SIG-M5 (cell line): Measurements from ENCODE around the gene DGCR8.

Source experiments
- DNase-seq: peaks from one replicate; lab custom pipeline; 2025; lab: John Stamatoyannopoulos, UW

Gene DGCR8

GRCh38 chr22:20125201-20126174 is 45.4 kb downstream of the DGCR8 start:
- no peak for DNase-seq

- DNase-seq, result no peak
Measured at GRCh38 chr22:20126284-20127029, 46.4 kb downstream of the DGCR8 start.

GRCh38 chr22:20127318-20127868 is 47.4 kb downstream of the DGCR8 start:
- no peak for DNase-seq

GRCh38 chr22:20127869-20128618 is 48.0 kb downstream of the DGCR8 start:
- DNase-seq, result no peak

GRCh38 chr22:20128619-20128901 is 48.5 kb downstream of the DGCR8 start:
- DNase-seq, result no peak

- no peak for DNase-seq
Measured at GRCh38 chr22:20128902-20129746, 49.1 kb downstream of the DGCR8 start.

DNA sequence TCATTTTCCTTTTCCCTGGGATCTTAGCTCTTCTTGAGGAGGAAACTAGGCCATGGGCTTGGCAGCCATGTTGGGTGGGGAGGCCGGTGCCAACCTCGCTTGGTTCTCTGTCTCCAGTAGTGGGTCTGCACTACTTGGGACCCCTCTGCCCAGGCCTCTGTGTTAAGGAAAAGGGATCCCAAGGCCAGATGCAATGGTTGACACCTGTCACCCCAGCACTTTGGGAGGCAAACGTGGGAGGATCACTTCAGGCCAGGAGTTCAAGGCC is 49.6 kb downstream of the DGCR8 start:
- DNase-seq, result no peak

DNA sequence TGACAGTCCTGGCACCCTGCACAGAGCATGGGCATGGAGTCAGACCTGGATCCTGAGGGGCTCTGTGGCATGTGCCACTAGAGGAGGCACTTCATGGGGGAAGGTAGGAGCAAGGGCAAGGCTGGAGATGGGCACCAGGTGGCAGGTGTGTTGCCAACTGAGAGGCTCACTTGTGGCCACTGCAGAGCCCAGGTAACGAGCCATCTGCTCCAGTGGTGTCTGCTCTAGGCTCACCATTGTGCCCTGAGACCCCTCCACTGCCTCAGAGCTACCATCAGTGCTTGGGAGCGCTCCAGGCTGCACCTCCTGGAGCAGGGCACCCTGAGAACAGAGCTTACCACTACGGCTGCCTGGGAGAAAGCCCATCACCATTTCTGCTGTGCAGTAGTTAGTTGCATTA is 50.3 kb downstream of the DGCR8 start:
- no peak for DNase-seq

GRCh38 chr22:20130731-20131596 is 50.9 kb downstream of the DGCR8 start:
- DNase-seq, result no peak

DNA sequence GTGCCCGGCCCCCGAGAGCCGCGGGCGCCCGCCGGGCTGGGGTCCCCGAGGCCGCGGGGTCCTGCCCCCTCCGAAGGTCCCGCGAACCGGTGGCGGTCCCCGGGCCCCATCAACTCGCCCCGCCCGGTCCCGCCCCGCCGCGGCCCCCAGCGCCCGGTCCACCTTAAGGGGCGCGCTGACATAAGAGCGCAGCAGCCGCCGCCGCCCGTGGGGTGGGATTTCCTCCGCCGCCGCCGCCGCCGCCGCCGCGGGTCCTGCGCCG is 51.5 kb downstream of the DGCR8 start, which contains the start of gene ZDHHC8:
ZDHHC8 (plus strand) TSS at position 208 of the 262 bp plus-strand sequence. CDS start 144 bp downstream, outside the sequence.
- DNase-seq, result no peak

DNA sequence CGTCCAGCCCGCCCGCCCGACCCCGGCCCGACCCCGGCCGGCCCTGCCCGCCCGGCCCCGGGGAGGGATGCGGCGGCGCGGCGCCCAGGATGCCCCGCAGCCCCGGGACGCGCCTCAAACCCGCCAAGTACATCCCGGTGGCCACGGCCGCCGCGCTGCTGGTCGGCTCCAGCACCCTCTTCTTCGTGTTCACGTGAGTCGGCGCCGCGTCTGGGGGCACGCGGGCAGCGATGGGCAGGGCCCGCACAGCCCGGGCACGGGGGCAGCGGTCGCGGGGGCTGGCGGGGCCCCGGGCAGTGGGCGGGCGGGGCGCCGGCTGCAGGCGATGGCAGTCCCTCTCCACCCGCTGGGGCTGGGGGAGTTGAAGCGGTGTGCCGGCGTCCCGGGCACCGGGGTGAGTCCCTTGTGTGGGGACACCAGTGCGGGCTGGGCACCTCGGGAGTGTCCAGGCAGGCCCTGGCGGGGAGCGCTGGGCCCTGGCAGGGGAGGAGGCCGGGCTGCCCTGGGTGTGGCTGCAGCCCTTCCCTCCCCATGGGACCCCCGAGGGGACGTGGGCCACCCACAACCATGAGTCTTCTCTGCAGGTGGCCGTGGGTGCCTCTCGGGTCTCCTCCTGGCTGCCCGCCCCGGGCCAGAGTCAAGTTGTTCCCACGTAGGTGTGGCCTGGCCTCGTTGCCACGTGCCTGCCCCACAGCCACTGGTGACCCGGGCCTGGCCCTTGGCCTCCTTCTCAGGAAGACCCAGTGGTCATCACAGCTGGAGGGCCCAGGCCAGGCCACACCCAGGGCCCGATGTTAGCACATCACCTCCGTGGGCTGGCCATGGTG is 52.0 kb downstream of the DGCR8 start:
- DNase-seq, result no peak

- DNase-seq, result no peak
Measured at GRCh38 chr22:20132686-20133246, 52.7 kb downstream of the DGCR8 start.

- no peak for DNase-seq
Measured at GRCh38 chr22:20133930-20134549, 54.0 kb downstream of the DGCR8 start.

DNA sequence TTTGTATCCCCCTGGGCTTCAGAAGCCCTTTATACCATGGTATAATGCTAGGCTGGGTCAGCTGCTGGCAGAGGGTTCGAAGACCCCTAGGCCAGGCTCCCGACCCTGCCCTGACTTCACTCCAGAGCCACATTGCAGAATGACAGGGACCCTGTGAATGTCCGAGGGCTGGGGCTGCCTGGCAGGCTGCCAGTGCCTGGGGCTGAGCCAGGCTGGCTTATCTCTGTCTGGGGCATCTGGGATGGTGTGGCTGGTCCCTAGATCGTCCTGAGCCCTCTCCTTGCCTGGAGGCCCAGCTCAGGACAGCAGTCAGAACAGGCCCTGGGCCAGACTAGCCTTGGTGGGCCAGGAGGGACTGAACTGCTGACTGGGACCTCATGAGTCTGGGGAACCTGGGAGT is 55.2 kb downstream of the DGCR8 start:
- no peak for DNase-seq

- DNase-seq, result no peak
Measured at GRCh38 chr22:20135806-20136602, 56.0 kb downstream of the DGCR8 start.

GRCh38 chr22:20136603-20136873 is 56.5 kb downstream of the DGCR8 start:
- no peak for DNase-seq

DNA sequence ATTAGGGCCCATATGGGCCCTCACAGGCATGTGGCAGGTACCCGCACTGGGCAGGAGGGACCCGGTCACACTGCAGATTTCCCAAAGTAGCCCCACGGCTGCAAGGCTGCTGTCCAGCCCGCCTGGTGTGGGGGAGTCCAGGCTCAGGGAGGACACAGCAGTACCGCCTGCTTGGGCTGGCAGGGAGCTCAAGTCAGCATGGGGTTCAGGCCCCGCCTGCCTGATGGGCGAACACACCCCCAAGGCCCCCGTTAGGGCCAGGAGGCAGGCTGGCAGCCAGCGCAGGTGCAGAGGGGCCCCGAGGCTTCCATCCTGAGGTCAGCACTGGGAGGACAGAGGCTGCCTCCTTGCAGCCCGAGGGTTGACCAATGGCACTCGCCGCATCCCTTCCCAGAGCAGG is 57.1 kb downstream of the DGCR8 start:
- no peak for DNase-seq

GRCh38 chr22:20137671-20138416 is 57.8 kb downstream of the DGCR8 start:
- no peak for DNase-seq
